Measurements from ENCODE around the gene ITGA3. TPM values are rescaled to one million over a fixed set of nuclear protein-coding genes. Genes with fewer than 3 reads are reported as not detected.

Gene ITGA3
- total RNA-seq, 1 donor from 2014 or later, result 6.5 TPM

GRCh38 chr17:50106393-50107131 is 50.7 kb downstream of the ITGA3 start:
- intact Hi-C loops (cut with micrococcal nuclease), result no loop called here

DNA sequence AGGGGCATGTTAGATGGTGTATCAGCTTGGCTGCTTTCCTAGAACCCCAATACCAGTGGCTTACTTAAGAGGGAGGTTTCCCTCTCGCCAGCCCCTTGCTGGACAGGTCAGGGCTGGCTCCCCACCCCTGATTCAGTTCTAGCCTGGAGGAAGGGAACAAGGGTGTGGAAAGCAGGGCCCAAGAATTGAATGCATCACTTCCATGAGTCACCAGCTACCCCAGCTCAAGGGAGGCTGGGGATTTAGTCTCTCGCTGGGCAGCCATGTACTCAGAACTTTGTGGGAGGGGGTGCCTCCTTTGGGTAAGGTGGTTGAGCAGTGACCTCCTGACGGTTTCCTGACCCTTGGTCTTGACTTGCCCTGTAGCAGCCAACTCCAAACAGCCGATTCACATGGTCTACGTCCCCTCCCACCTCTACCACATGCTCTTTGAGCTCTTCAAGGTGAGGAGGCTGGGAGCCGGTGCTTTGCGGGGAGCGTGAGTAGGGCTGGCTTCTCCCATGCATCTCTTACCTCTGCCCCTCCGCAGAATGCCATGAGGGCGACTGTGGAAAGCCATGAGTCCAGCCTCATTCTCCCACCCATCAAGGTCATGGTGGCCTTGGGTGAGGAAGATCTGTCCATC is 52.0 kb downstream of the ITGA3 start:
- intact Hi-C loops (cut with micrococcal nuclease), result no loop called here

DNA sequence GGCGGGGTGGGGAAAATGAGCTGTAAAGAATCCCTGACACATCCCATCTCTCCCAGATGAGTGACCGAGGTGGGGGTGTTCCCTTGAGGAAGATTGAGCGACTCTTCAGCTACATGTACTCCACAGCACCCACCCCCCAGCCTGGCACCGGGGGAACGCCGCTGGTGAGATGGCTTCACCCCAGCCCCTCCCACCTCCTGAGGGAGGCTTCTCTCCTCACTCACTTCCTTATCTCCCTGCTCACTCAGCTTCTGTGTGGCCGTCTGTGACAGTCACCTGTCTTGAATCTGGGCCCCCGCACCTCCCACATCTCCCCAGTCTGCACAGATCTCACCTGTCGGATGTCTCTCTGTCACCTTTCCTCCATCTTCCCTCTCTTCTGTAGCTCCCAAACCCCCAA is 52.6 kb downstream of the ITGA3 start:
- intact Hi-C loops (cut with micrococcal nuclease), result no loop called here

GRCh38 chr17:50109207-50109606 is 53.3 kb downstream of the ITGA3 start:
- intact Hi-C loops (cut with micrococcal nuclease), result no loop called here

- intact Hi-C loops (cut with micrococcal nuclease), result loop anchor here (10.0 kb wide), 1 partner anchor 165 kb away; the partner anchor contains the start of gene TMEM92
These were observed 53.9 kb downstream of the ITGA3 start for GRCh38 chr17:50109785-50110184.

DNA sequence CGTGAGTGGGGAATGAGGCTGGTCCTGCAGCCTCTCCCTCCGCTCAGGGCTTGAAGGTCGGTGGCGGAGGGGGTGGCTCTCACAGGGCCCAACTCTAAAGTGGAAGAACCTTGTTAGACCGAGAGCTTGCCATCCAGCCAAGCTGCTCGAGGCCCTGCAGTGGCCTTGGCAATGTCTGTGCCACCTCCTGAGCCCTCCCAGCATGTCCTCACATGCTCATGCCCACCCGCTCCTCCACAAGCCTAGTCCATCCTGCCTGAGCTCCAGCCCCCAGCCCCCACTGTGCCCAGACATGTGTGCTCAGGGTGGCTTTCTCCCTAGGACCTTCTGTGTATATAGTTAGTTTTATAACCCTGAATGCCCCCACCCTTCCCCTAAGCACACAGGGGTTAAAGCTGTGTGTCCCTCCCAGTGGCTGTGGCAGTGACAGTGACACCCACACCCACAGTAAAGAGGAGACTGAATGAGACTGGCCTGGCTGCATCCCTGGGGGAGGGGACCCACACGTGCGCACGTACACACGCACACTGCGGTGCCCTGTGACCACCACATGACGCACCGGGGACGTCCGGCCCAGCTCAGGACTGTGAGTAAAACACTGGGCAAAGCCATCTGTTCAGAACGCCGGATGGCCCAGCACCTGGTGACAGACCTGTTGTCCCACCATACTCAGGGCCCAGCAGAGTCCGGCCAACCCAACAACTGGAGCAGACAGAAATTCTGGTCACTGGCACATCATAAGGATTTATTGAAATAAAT is 54.9 kb downstream of the ITGA3 start:
- intact Hi-C loops (cut with micrococcal nuclease), result loop anchor here (10.0 kb wide), 1 partner anchor 164 kb away; the partner anchor contains the start of gene TMEM92

- intact Hi-C loops (cut with micrococcal nuclease), result loop anchor here (10.0 kb wide), 1 partner anchor 163 kb away; the partner anchor contains the start of gene TMEM92
These were observed 56.1 kb downstream of the ITGA3 start for GRCh38 chr17:50111673-50112655.

DNA sequence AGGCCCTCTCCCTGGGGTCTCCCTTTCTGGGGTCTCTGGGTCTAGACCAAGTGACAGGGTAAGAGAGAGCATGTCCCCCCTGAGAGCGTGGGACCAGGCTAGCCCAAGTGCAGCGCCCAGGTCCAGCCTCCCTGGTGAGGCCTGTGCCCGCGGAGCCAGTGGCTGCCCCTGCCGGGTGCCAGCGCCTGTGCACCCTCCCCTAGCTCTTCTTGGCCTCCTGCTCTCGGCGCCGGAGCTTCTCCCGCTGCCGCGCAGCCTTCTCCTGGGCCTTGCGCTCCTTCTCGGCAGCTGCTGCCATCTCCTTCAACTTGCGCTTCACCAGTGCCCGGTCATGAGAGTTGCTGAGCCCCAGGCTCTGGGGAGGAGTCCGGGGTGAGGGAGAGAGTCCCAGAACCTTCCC is 56.8 kb downstream of the ITGA3 start:
- intact Hi-C loops (cut with micrococcal nuclease), result loop anchor here (10.0 kb wide), 1 partner anchor 162 kb away; the partner anchor contains the start of gene TMEM92

DNA sequence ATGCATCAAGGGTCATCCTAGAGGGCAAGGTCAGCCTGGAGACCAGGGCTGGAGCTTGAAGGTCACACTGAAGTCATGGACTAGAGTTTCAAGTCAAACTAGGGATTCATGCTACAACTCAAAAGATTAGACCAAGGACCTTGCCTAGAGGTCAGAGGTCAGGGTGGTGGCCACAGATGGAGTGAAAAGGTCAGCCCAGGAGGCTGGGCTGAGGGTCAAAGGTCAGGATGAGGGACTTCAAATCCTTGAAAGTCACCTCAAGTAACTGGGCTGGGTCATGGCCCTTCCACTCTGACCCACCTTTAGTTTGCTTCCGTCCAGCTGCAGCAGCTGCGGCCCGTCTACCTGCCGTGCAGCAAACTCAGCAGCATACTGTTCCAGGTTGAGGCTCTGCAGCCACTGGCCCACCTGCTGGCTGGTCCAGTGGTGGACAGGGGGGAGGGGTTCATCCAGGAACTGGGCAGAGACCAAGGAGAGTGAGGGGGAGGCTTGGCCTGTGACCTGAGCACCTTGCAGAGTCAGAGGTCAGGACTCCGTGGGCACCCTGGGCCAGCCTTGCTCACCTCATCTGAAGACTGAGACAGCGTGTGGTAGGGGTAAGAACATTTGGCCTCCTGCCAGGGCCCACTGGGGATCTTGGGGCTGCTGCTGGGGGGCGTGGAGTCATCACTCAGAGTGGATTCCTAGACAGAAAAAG is 57.9 kb downstream of the ITGA3 start:
- intact Hi-C loops (cut with micrococcal nuclease), result loop anchor here (10.0 kb wide), 1 partner anchor 161 kb away; the partner anchor contains the start of gene TMEM92

DNA sequence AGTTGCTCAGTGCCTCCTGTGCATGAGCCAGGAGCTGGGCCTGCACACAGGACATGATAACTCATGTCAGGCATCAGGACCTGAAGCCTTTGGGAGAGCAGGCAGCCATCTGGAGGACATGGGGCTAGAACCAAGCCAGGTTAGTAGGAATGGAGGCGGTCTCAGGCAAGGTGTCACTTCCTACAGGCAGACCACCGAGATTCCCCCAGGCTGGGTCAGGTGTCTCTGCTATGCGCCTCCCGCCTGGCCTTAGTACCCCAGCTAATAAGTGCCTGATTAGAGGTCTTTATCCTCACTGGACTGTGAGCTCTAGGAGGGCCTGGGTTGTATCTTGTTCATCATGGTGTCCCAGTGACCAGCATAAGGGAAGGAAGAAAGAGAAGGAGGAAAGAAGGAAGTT is 58.5 kb downstream of the ITGA3 start:
- intact Hi-C loops (cut with micrococcal nuclease), result loop anchor here (10.0 kb wide), 1 partner anchor 160 kb away; the partner anchor contains the start of gene TMEM92

DNA sequence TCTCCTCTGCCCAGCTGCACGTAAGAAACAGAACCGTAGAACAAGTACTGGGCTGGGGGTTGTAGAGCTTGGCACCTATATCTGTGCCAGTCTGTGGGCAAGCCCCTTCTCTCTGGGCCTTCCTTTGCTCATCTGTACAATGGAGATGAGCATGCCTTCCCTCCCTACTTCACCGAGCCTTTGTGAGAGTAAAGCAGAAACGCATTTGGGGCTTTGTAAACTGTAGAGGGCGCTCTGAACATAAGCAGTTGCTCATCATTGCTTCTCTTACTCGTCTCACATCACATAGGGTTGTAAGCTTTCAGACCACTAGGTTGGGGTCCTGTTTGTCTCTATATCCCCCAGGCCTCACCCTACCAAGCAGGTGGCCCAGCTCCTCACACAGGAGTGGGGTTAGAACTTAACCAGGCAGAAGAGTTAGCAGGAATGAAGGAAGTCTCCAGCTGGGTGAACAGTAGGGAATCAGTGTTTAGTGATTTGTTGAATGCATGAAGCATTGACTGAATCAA is 59.0 kb downstream of the ITGA3 start:
- intact Hi-C loops (cut with micrococcal nuclease), result loop anchor here (10.0 kb wide), 1 partner anchor 160 kb away; the partner anchor contains the start of gene TMEM92

DNA sequence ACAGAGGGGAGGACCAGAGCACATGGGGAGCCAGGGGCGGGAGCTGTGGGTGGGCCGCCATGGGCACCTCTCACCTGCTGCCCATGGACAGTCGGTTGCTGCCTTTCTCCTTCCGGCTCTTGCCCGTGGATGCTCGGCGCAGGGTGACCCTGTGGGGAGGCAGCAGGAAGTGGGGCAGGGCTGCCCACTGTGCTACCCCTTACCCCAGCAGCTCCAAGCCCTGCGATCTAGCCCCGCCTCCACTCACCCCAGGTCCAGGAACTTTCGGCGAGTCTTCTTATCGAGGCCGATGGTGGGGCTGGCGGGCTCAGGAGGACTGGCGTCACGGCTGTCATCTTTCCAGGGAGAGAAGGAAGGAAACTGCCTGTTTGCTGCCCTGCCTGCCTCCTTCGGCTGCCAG is 59.8 kb downstream of the ITGA3 start:
- intact Hi-C loops (cut with micrococcal nuclease), result loop anchor here (2.0 to 10.0 kb wide), 2 partner anchors 45 to 159 kb away; partner anchors contain the start of gene TMEM92

- intact Hi-C loops (cut with micrococcal nuclease), result loop anchor here (2.0 to 10.0 kb wide), 2 partner anchors 43 to 157 kb away; partner anchors contain the start of gene TMEM92
These were observed 61.5 kb downstream of the ITGA3 start for GRCh38 chr17:50117202-50118051.

- intact Hi-C loops (cut with micrococcal nuclease), result loop anchor here (10.0 kb wide), 1 partner anchor 157 kb away; the partner anchor contains the start of gene TMEM92
These were observed 62.3 kb downstream of the ITGA3 start for GRCh38 chr17:50118076-50118827.

DNA sequence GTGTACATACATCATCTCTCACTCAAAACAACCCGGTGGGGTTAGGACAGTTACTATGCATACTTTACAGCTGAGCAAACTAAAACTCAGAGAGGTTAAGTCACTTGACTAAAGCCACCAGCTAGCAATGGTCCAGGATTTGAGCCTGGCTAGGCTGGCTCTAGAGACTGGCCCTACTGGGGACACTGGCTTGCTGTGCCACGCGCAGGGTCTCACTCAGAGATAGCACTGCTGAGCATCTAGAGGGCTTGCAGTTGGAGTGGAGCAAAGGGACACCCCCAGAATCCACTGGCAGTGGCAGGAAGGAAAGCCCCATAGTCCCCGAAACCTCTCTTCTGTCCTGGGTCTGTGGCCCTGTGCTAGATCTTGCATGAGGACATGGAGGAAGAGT is 62.9 kb downstream of the ITGA3 start:
- intact Hi-C loops (cut with micrococcal nuclease), result loop anchor here (10.0 kb wide), 1 partner anchor 156 kb away; the partner anchor contains the start of gene TMEM92

DNA sequence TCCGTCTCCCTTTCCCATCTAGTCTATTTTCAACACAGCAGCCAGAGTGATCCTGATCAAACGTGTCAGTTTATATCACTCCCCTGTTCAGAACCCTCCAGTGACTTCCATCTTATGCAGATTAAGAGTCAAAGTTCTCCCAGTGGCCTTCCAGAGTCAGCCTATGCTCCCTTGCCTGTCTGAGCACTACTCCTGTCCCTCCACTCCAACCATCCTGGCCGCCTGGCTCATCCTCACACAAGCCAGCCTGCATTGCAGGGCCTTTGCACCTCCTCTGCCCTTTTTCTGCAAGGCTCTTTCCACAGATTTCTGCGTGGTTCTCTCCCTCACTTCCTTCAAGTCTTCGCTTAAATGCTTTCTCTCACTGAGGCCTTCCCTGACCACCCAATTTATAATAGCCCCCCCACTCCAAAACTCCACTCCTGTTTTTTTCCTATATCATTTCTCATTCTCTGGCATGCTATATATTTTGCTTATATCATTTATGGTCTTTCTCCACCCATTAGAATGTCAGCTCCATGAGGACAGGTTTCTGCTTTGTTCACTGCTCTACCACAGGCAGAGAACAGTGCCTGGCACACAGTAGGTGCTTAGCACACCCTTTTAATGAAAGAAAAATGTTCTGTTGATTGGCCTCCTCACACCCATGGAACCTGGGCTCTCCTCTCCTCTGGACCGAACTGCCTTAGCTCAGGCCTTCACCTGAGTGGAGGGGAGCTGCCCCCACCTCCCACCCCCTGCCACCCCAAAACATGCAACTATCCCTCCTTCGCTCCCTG is 64.8 kb downstream of the ITGA3 start:
- intact Hi-C loops (cut with micrococcal nuclease), result no loop called here

GRCh38 chr17:50122945-50123344 is 67.0 kb downstream of the ITGA3 start:
- intact Hi-C loops (cut with micrococcal nuclease), result no loop called here
